HEK293 (cell line): ENCODE data around the gene AK5.

ENCODE experiments used
- CTCF ChIP-seq: fragments of 450-650 bp; formaldehyde crosslinking; IDR thresholded peaks from 2 replicates; pipeline ENCODE4 v1.5.1; 2016; ENCODE audit warnings: missing biosample characterization, missing genetic modification characterization
- SCRT1 ChIP-seq: fragments of 450-650 bp; formaldehyde crosslinking; IDR thresholded peaks from 2 replicates; pipeline ENCODE4 v1.5.1; 2016; ENCODE audit warnings: missing biosample characterization, missing genetic modification characterization, borderline replicate concordance
- ZNF585B ChIP-seq: fragments of 450-650 bp; formaldehyde crosslinking; IDR thresholded peaks from 2 replicates; pipeline ENCODE4 v1.5.1; 2016; ENCODE audit warnings: missing biosample characterization, missing genetic modification characterization

- TF ChIP-seq SCRT1 (tag by site-specific recombination) = no peak
- no peak for TF ChIP-seq ZNF585B (tag by site-specific recombination)
- TF ChIP-seq CTCF (tag by site-specific recombination) = no peak
These were observed 97.1 kb downstream of the AK5 start for GRCh38 chr1:77378723-77379535.
